ENCODE results near the gene RIC1.
"Not testable (repeated sequence)": the region's sequence is repeated elsewhere in the genome, so short reads cannot be mapped to it uniquely, and the experiment has no call there.

RIC1 gene

GRCh38 chr9:5784526-5785315, 155.8 kb downstream of the RIC1 start:
- DNase-seq (ENCODE audit: insufficient read length, low spot score) (no peak), FAIRE-seq (no peak)

- DNase-seq (ENCODE audit: insufficient read length, low spot score) (no peak), FAIRE-seq (no peak)
Observed at GRCh38 chr9:5786370-5787127, 157.6 kb downstream of the RIC1 start.

GRCh38 chr9:5787220-5787619, 158.3 kb downstream of the RIC1 start:
- DNase-seq (ENCODE audit: insufficient read length, low spot score) (no peak), FAIRE-seq (no peak)

GRCh38 chr9:5787759-5788302, 158.9 kb downstream of the RIC1 start:
- FAIRE-seq (no peak), DNase-seq (ENCODE audit: insufficient read length, low spot score) (no peak)

GRCh38 chr9:5789489-5789888, 160.6 kb downstream of the RIC1 start:
- FAIRE-seq (no peak), DNase-seq (ENCODE audit: insufficient read length, low spot score) (no peak)

- FAIRE-seq (peak; percentile 64), DNase-seq (ENCODE audit: insufficient read length, low spot score) (no peak)
Observed at GRCh38 chr9:5790923-5791322, 162.0 kb downstream of the RIC1 start.

- DNase-seq (ENCODE audit: insufficient read length, low spot score) (no peak), FAIRE-seq (no peak)
Observed at GRCh38 chr9:5791870-5792269, 163.0 kb downstream of the RIC1 start.

- FAIRE-seq (peak; percentile 31), DNase-seq (ENCODE audit: insufficient read length, low spot score) (no peak)
Observed at GRCh38 chr9:5793812-5794211, 164.9 kb downstream of the RIC1 start.

- FAIRE-seq = no peak
Observed at GRCh38 chr9:5796298-5796697, 167.4 kb downstream of the RIC1 start.

GRCh38 chr9:5798581-5798980, 169.7 kb downstream of the RIC1 start:
- FAIRE-seq (no peak), DNase-seq (ENCODE audit: insufficient read length, low spot score) (no peak)

More at GRCh38 chr9:5796298-5796697, 167.4 kb downstream of the RIC1 start:
- no peak for DNase-seq (ENCODE audit: insufficient read length, low spot score)

GRCh38 chr9:5799314-5799713, 170.4 kb downstream of the RIC1 start:
- DNase-seq (ENCODE audit: insufficient read length, low spot score) = no peak
- peak; percentile 52 for FAIRE-seq

- DNase-seq (ENCODE audit: insufficient read length, low spot score); FAIRE-seq: not testable (repeated sequence)
Observed at GRCh38 chr9:5800378-5800777, 171.5 kb downstream of the RIC1 start.

GRCh38 chr9:5800969-5801738, 172.2 kb downstream of the RIC1 start:
- no peak for DNase-seq (ENCODE audit: insufficient read length, low spot score)
- no peak for FAIRE-seq

GRCh38 chr9:5801739-5802113, 172.8 kb downstream of the RIC1 start:
- FAIRE-seq (no peak), DNase-seq (ENCODE audit: insufficient read length, low spot score) (no peak)

- FAIRE-seq = no peak
- DNase-seq (ENCODE audit: insufficient read length, low spot score) = no peak
Observed at GRCh38 chr9:5805478-5805877, 176.6 kb downstream of the RIC1 start.

- no peak for DNase-seq (ENCODE audit: insufficient read length, low spot score)
- FAIRE-seq = no peak
Observed at GRCh38 chr9:5811751-5812150, 182.8 kb downstream of the RIC1 start.

GRCh38 chr9:5813824-5814223, 184.9 kb downstream of the RIC1 start:
- no peak for FAIRE-seq
- DNase-seq (ENCODE audit: insufficient read length, low spot score) = no peak

- FAIRE-seq (no peak), DNase-seq (ENCODE audit: insufficient read length, low spot score) (no peak)
Observed at GRCh38 chr9:5815461-5815860, 186.6 kb downstream of the RIC1 start.

- no peak for DNase-seq (ENCODE audit: insufficient read length, low spot score)
- FAIRE-seq = peak; percentile 21
Observed at GRCh38 chr9:5817862-5818261, 189.0 kb downstream of the RIC1 start.

- FAIRE-seq (no peak), DNase-seq (ENCODE audit: insufficient read length, low spot score) (no peak)
Observed at GRCh38 chr9:5818424-5819142, 189.7 kb downstream of the RIC1 start.
